Neural crest cell (in vitro differentiated cells): Measurements from ENCODE around the gene RNLS. TPM values are rescaled to one million over a fixed set of nuclear protein-coding genes. Genes with fewer than 3 reads are reported as not detected.
A peak's percentile ranks its signal among the peaks of the same experiment; 100 is the strongest.

Experiments used
- DNase-seq: peaks from one replicate; pipeline ENCODE4 v3.0.0; 2021; ENCODE audit warnings: low read depth, mixed read lengths, low spot score
- H3K27ac Mint-ChIP-seq: one replicate; pipeline ENCODE4 v1.8.0; 2021; ENCODE audit warnings: mild to moderate bottlenecking, mixed read lengths; ENCODE audit not compliant: unreplicated experiment
- H3K27me3 Mint-ChIP-seq: 2 replicates; pipeline ENCODE4 v1.8.0; 2021; ENCODE audit warnings: low read depth, mild to moderate bottlenecking, mixed read lengths
- H3K36me3 Mint-ChIP-seq: 2 replicates; pipeline ENCODE4 v1.8.0; 2021; ENCODE audit warnings: low read depth, mild to moderate bottlenecking, mixed read lengths
- H3K4me1 Mint-ChIP-seq: 2 replicates; pipeline ENCODE4 v1.8.0; 2021; ENCODE audit warnings: mixed read lengths
- H3K4me3 Mint-ChIP-seq: one replicate; pipeline ENCODE4 v1.8.0; 2021; ENCODE audit warnings: mild to moderate bottlenecking, mixed read lengths
- H3K9me3 Mint-ChIP-seq: 2 replicates; pipeline ENCODE4 v1.8.0; 2021; ENCODE audit warnings: mixed read lengths
- total RNA-seq: library from RNA; stranded (reverse); gene quantifications from 2 replicates; pipeline ENCODE4 v1.2.1, GENCODE V29; 2021
- TF ChIP-seq, protein P1 (sequence below): fragments of 200-600 bp; sonication (generic); conservative IDR thresholded peaks from 2 replicates; pipeline ENCODE4 v1.5.0; 2021; ENCODE audit warnings: antibody characterized with exemption, mild to moderate bottlenecking

RNLS gene
- total RNA-seq, 1 donor from 2014 or later = 3.3 TPM

DNA sequence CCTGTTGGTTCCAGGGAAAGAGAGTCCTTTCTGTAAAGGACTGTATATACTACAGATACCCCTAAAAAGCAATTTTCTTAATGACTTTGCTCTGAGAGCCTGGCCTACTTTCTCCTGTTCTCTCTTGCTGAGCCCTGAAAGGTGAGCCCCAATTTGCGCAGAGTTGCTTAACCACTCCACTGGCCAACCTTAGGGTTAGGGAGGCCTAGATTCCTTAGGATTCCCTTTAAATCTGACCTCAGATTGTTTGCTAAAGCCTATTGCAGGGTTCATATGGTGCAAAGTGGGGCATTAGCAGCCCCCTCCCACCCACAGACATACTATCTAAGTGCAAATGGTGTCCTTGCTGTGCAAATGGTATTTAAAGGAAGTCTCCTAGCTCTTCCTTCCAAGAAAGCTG, 164.2 kb downstream of the RNLS start:
- TF ChIP-seq, protein P1, sequence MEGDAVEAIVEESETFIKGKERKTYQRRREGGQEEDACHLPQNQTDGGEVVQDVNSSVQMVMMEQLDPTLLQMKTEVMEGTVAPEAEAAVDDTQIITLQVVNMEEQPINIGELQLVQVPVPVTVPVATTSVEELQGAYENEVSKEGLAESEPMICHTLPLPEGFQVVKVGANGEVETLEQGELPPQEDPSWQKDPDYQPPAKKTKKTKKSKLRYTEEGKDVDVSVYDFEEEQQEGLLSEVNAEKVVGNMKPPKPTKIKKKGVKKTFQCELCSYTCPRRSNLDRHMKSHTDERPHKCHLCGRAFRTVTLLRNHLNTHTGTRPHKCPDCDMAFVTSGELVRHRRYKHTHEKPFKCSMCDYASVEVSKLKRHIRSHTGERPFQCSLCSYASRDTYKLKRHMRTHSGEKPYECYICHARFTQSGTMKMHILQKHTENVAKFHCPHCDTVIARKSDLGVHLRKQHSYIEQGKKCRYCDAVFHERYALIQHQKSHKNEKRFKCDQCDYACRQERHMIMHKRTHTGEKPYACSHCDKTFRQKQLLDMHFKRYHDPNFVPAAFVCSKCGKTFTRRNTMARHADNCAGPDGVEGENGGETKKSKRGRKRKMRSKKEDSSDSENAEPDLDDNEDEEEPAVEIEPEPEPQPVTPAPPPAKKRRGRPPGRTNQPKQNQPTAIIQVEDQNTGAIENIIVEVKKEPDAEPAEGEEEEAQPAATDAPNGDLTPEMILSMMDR = no peak
- no peak for DNase-seq
- Mint-ChIP-seq H3K27me3 (no peaks in the 10 kb centered on the region), H3K4me1 (peaks cover 25% of the 10 kb centered on the region), H3K27ac (no peak overlapping the region), H3K4me3 (no peak overlapping the region), H3K36me3 (no peaks in the 10 kb centered on the region), H3K9me3 (no peaks in the 10 kb centered on the region)

DNA sequence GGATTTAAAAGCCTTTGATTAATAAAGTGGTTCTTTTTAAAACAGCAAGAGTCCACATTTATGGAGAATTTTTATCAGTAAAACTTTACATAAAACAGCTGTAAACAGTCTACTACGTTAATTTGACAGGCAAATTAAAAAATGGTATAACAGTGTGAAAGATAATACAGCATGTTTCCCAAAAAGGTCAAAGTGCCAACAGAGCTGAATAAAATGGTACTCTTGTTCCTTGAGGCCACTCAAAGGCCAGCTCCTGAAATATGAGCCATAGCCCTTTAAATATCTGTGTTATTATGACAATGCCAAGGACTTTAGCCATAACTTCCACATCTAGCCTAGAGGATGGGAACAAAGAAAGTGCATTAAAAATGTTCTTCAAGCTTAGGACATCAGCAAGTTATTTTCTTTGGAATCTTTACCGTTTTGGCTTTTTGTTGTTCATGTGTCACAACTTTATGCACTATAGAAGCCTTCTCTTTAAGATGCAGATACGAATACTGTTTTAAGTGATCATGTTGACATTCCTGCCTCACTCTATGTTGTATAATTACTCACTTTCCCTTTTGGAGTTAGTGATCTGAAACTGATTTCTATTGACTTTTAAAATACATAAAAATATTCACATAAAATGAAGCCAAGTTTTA, 165.6 kb downstream of the RNLS start:
- H3K9me3 Mint-ChIP-seq = no peaks in the 10 kb centered on the region
- H3K4me1 Mint-ChIP-seq = peaks cover 25% of the 10 kb centered on the region
- no peaks in the 10 kb centered on the region for H3K27me3 Mint-ChIP-seq
- TF ChIP-seq, protein P1 = no peak
- DNase-seq = no peak
- H3K27ac Mint-ChIP-seq = no peak overlapping the region
- H3K36me3 Mint-ChIP-seq = no peaks in the 10 kb centered on the region
- no peak overlapping the region for H3K4me3 Mint-ChIP-seq

DNA sequence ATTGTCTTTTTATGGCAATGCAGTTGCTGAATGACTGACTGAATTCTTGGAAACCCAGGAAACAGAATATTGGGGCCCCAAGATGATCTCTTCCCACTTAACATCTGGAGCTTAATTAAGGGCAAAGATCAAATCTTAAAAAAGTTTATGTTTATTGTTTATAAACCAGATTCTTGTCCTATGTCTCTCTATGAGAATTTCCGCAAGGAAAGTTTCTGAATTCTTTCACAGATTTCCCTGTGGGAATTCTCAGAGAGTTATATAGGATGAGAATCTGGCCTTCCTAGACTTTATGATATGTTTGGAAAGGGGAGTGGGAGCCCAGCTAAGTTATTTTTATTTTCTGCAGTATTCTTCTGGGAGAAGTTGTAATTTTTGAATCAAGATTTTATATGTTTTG, 166.3 kb downstream of the RNLS start:
- TF ChIP-seq, protein P1 = no peak
- H3K27ac Mint-ChIP-seq = peak overlapping the region; percentile 72

DNA sequence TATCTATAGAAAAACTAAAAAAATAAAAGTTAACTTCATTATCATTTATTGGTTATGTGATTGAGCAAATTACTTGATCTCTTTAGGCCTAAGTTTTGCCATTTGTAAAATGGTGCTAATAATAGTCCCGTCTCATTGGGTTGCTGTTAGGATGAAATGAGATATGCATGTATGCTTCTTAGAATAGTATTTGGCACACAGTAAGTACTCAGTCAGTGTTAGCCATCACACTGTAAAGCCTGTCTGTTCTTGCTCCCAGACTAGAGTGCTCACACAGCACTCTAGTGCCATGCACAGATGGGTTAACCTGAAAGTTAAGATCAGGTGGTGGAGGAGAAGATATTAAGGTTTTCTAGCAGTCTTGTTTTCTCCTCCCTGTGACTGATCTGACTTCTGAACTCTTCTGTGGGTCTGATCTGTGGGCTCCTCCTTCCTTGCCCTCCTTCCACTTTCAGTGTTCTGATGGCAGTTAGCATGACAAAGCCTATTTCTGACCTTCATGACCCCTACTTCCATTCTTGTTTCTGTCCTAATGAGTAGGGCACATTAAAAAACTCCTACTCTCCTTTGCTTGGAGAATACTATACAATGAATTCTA, 167.5 kb downstream of the RNLS start:
- DNase-seq = no peak
- Mint-ChIP-seq H3K4me3 (no peak overlapping the region), H3K4me1 (peaks cover 25% of the 10 kb centered on the region), H3K36me3 (no peaks in the 10 kb centered on the region), H3K27ac (no peak overlapping the region), H3K9me3 (no peaks in the 10 kb centered on the region), H3K27me3 (no peaks in the 10 kb centered on the region)
- TF ChIP-seq, protein P1 = no peak

More for the DNA sequence above, 166.3 kb downstream of the RNLS start:
- Mint-ChIP-seq H3K4me1 (peaks cover 25% of the 10 kb centered on the region), H3K27me3 (no peaks in the 10 kb centered on the region), H3K36me3 (no peaks in the 10 kb centered on the region), H3K4me3 (no peak overlapping the region), H3K9me3 (no peaks in the 10 kb centered on the region)
- DNase-seq = no peak

DNA sequence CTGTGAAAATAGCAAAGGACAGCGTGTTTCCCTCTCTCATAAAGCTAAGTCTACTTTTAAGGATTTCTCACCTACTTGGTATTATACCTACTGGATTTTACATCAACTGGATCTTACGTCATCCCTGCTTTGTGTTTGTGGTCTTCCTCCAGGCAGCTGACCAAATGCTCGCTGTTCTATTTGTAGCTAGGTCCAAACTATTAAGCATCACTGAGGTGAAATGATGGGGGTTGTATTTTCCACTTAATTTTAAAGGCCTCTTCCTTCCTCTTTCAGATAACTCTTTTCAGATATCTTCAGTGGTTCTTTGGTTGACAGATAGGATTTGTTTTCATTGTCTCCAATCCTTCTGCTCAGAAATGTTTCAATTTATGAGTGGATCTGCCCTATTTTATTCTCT, 169.7 kb downstream of the RNLS start:
- peaks cover 25% of the 10 kb centered on the region for H3K4me1 Mint-ChIP-seq
- H3K4me3 Mint-ChIP-seq = no peak overlapping the region
- H3K9me3 Mint-ChIP-seq = no peaks in the 10 kb centered on the region

More for the DNA sequence above, 169.7 kb downstream of the RNLS start:
- H3K36me3 Mint-ChIP-seq = no peaks in the 10 kb centered on the region
- DNase-seq = no peak
- TF ChIP-seq, protein P1 = no peak
- no peaks in the 10 kb centered on the region for H3K27me3 Mint-ChIP-seq
- H3K27ac Mint-ChIP-seq = no peak overlapping the region
